ENCODE measurements around the gene KAT7.

The KAT7 gene

GRCh38 chr17:49745175-49746139, 43.0 kb upstream of the KAT7 start:
- H3K36me3 ChIP-seq (replicated peaks), result no peaks in the 10 kb centered on the region
- in situ Hi-C loops (cut with HindIII; ENCODE audit: low pct_ligation_motif_present, low sequenced_read_pairs), result no loop called here
- no peak for TF ChIP-seq CTCF (IDR thresholded peaks at IDR 0.05; ENCODE audit: low read depth, low read length, missing control alignments)
- no peaks in the 10 kb centered on the region for H3K27me3 ChIP-seq (replicated peaks)
- H3K4me3 ChIP-seq (ENCODE audit: low read depth, low read length), result no peak overlapping the region
- no peak for DNase-seq
- H3K27ac ChIP-seq, result no peak overlapping the region

- H3K27ac ChIP-seq, result no peak overlapping the region
- no peak for TF ChIP-seq CTCF (IDR thresholded peaks at IDR 0.05; ENCODE audit: low read depth, low read length, missing control alignments)
- no peak for DNase-seq
- H3K27me3 ChIP-seq (replicated peaks), result no peaks in the 10 kb centered on the region
- in situ Hi-C loops (cut with HindIII; ENCODE audit: low pct_ligation_motif_present, low sequenced_read_pairs), result no loop called here
- H3K36me3 ChIP-seq (replicated peaks), result no peaks in the 10 kb centered on the region
- no peak overlapping the region for H3K4me3 ChIP-seq (ENCODE audit: low read depth, low read length)
These were observed 41.5 kb upstream of the KAT7 start for GRCh38 chr17:49746791-49747490.

GRCh38 chr17:49747632-49748031, 40.8 kb upstream of the KAT7 start:
- Histone ChIP-seq H3K4me3 (ENCODE audit: low read depth, low read length) (no peak overlapping the region), H3K36me3 (replicated peaks) (no peaks in the 10 kb centered on the region), H3K27ac (no peak overlapping the region), H3K27me3 (replicated peaks) (no peaks in the 10 kb centered on the region)
- no peak for TF ChIP-seq CTCF (IDR thresholded peaks at IDR 0.05; ENCODE audit: low read depth, low read length, missing control alignments)
- DNase-seq, result no peak
- in situ Hi-C loops (cut with HindIII; ENCODE audit: low pct_ligation_motif_present, low sequenced_read_pairs), result no loop called here

GRCh38 chr17:49748223-49748622, 40.3 kb upstream of the KAT7 start:
- in situ Hi-C loops (cut with HindIII; ENCODE audit: low pct_ligation_motif_present, low sequenced_read_pairs), result no loop called here
- no peaks in the 10 kb centered on the region for H3K27me3 ChIP-seq (replicated peaks)
- no peaks in the 10 kb centered on the region for H3K36me3 ChIP-seq (replicated peaks)
- no peak overlapping the region for H3K4me3 ChIP-seq (ENCODE audit: low read depth, low read length)
- no peak for TF ChIP-seq CTCF (IDR thresholded peaks at IDR 0.05; ENCODE audit: low read depth, low read length, missing control alignments)
- no peak for DNase-seq
- no peak overlapping the region for H3K27ac ChIP-seq

GRCh38 chr17:49748791-49749190, 39.7 kb upstream of the KAT7 start:
- TF ChIP-seq CTCF (IDR thresholded peaks at IDR 0.05; ENCODE audit: low read depth, low read length, missing control alignments), result no peak
- H3K36me3 ChIP-seq (replicated peaks), result no peaks in the 10 kb centered on the region
- no peak overlapping the region for H3K27ac ChIP-seq
- no peaks in the 10 kb centered on the region for H3K27me3 ChIP-seq (replicated peaks)
- no peak overlapping the region for H3K4me3 ChIP-seq (ENCODE audit: low read depth, low read length)
- in situ Hi-C loops (cut with HindIII; ENCODE audit: low pct_ligation_motif_present, low sequenced_read_pairs), result no loop called here
- no peak for DNase-seq

Measured in brain microvascular endothelial cell (primary cell).